GM12891 (cell line): Measurements from ENCODE around the gene TFR2.

Source experiments
- PAX5 ChIP-seq: IDR thresholded peaks from 2 replicates; pipeline ENCODE4 v1.6.1; 2011; ENCODE audit warnings: low read length, moderate library complexity, mild to moderate bottlenecking; ENCODE audit not compliant: insufficient read depth, severe bottlenecking
- POLR2A ChIP-seq: IDR thresholded peaks from 2 replicates; pipeline ENCODE4 v1.6.1; 2011; ENCODE audit warnings: low read depth, low read length, control low read depth
- POLR2AphosphoS5 ChIP-seq: IDR thresholded peaks from 2 replicates; pipeline ENCODE4 v1.6.1; 2011; ENCODE audit warnings: low read depth, low read length, control low read depth
- POU2F2 ChIP-seq: IDR thresholded peaks from 2 replicates; pipeline ENCODE4 v1.6.1; 2011; ENCODE audit warnings: low read depth, mild to moderate bottlenecking, control low read depth, low read length, moderate library complexity
- SPI1 ChIP-seq: IDR thresholded peaks from 2 replicates; pipeline ENCODE4 v1.6.1; 2011; ENCODE audit warnings: low read depth, low read length, control low read depth

- TF ChIP-seq POLR2A (no peak), POU2F2 (no peak), POLR2AphosphoS5 (no peak), PAX5 (no peak), SPI1 (no peak)
These were observed 65.5 kb downstream of the TFR2 start for GRCh38 chr7:100575746-100576383.
